Vagina (tissue), 2 donors: Measurements from ENCODE around the gene CATSPER2. TPM values are rescaled to one million over a fixed set of nuclear protein-coding genes. Genes with fewer than 3 reads are reported as not detected.
"Not testable (repeated sequence)": the region's sequence is repeated elsewhere in the genome, so short reads cannot be mapped to it uniquely, and the experiment has no call there.

ENCODE experiments used
- DNase-seq, 2 donors: peaks; one replicate each; pipeline ENCODE4 v3.0.0-alpha.2; 2017; ENCODE audit errors: extremely low spot score in 2 of 2
- H3K27ac ChIP-seq: fragments of 200-600 bp; sonication (generic); one replicate; pipeline ENCODE4 v1.5.1; 2019
- H3K27me3 ChIP-seq: fragments of 200-600 bp; sonication (generic); one replicate; pipeline ENCODE4 v1.5.1; 2019
- H3K36me3 ChIP-seq, 2 donors: fragments of 200-600 bp; sonication (generic); one replicate each; pipeline ENCODE4 v1.5.1; 2017 to 2019
- H3K4me1 ChIP-seq: fragments of 200-600 bp; sonication (generic); one replicate; pipeline ENCODE4 v1.5.1; 2019
- H3K4me3 ChIP-seq, 2 donors: fragments of 200-600 bp; sonication (generic); 1 replicate in 1 of 2; 2 replicates in 1 of 2; pipeline ENCODE4 v1.5.1; 2016 to 2019
- H3K9me3 ChIP-seq: fragments of 200-600 bp; sonication (generic); one replicate; pipeline ENCODE4 v1.5.1; 2019
- CTCF ChIP-seq, 3 experiments: fragments of 450-650 bp in 2 of 3; fragments of 200-600 bp in 1 of 3; sonication (generic) in 1 of 3; IDR thresholded peaks; one replicate each; pipeline ENCODE4 v1.5.1; 2017 to 2019; ENCODE audit warnings: antibody characterized with exemption in 3 of 3, mild to moderate bottlenecking in 2 of 3, moderate library complexity in 2 of 3
- POLR2A ChIP-seq, 2 donors: fragments of 450-650 bp; IDR thresholded peaks; one replicate each; pipeline ENCODE4 v1.6.1; 2017; ENCODE audit warnings: antibody characterized with exemption in 2 of 2, mild to moderate bottlenecking in 2 of 2, moderate library complexity in 2 of 2
- POLR2AphosphoS5 ChIP-seq, 2 donors: sonication (generic); formaldehyde crosslinking; IDR thresholded peaks; one replicate each; pipeline ENCODE4 v1.9.0; 2017; ENCODE audit warnings: antibody characterized with exemption in 2 of 2, mild to moderate bottlenecking in 2 of 2, low read depth in 1 of 2; ENCODE audit not compliant: insufficient read depth in 1 of 2
- intact Hi-C: fragments of 100-400 bp; cut with DNase I; formaldehyde crosslinking; loops from one replicate; pipeline ENCODE4 v1.15.1; 2023
- total RNA-seq: library from RNA; depleted of rRNA; stranded (reverse); fragments of >200 nt; gene quantifications from one replicate; pipeline ENCODE4 v1.2.3, GENCODE V29; 2016

CATSPER2 gene
- total RNA-seq, result 9.1 TPM

- Histone ChIP-seq H3K27me3 (no peaks in the 10 kb centered on the region), H3K27ac (no peak within 1 kb of the TSS), H3K9me3 (no peaks in the 10 kb centered on the region), H3K4me3 (no peak within 1 kb of the TSS), H3K36me3 (peaks cover 0 to 21% of the 10 kb centered on the region in 2 donors), H3K4me1 (no peaks in the 10 kb centered on the region)
- no peak for TF ChIP-seq POLR2A (IDR thresholded peaks at IDR 0.05)
- TF ChIP-seq CTCF (IDR thresholded peaks at IDR 0.05), result no peak
- TF ChIP-seq POLR2AphosphoS5 (IDR thresholded peaks at IDR 0.05; ENCODE audit: insufficient read depth in 1 of 2, low read depth in 1 of 2), result no peak
- intact Hi-C loops, result no loop called here
- DNase-seq, result no peak
These were observed at the start of gene CATSPER2 for GRCh38 chr15:43648649-43649429. CATSPER2 (minus strand) TSS chr15:43648844; CDS start chr15:43648061, 783 bp downstream.

GRCh38 chr15:43693148-43694022, 44.7 kb upstream of the CATSPER2 start, which contains the start of gene CKMT1A:
CKMT1A (plus strand) TSS chr15:43693859; CDS start chr15:43694051, 192 bp downstream.
- H3K9me3 ChIP-seq, H3K4me1 ChIP-seq, H3K36me3 ChIP-seq, H3K27ac ChIP-seq, H3K4me3 ChIP-seq, H3K27me3 ChIP-seq, intact Hi-C loops, DNase-seq: not testable (repeated sequence)

- DNase-seq, H3K4me1 ChIP-seq, H3K36me3 ChIP-seq, H3K4me3 ChIP-seq, H3K9me3 ChIP-seq, H3K27me3 ChIP-seq, H3K27ac ChIP-seq, intact Hi-C loops: not testable (repeated sequence)
These were observed 44.0 kb upstream of the CATSPER2 start for GRCh38 chr15:43692679-43693078.

GRCh38 chr15:43689604-43690301, 41.1 kb upstream of the CATSPER2 start:
- H3K27me3 ChIP-seq, H3K27ac ChIP-seq, H3K36me3 ChIP-seq, H3K4me3 ChIP-seq, H3K4me1 ChIP-seq, DNase-seq, intact Hi-C loops, H3K9me3 ChIP-seq: not testable (repeated sequence)

- H3K27me3 ChIP-seq, DNase-seq, H3K27ac ChIP-seq, H3K36me3 ChIP-seq, H3K9me3 ChIP-seq, H3K4me1 ChIP-seq, H3K4me3 ChIP-seq, intact Hi-C loops: not testable (repeated sequence)
These were observed 25.5 kb upstream of the CATSPER2 start for GRCh38 chr15:43674175-43674574.

GRCh38 chr15:43666177-43666576, 17.5 kb upstream of the CATSPER2 start:
- H3K27ac ChIP-seq, DNase-seq, H3K27me3 ChIP-seq, H3K4me1 ChIP-seq, H3K36me3 ChIP-seq, intact Hi-C loops, H3K4me3 ChIP-seq, H3K9me3 ChIP-seq: not testable (repeated sequence)

- H3K36me3 ChIP-seq, H3K4me3 ChIP-seq, DNase-seq, H3K9me3 ChIP-seq, H3K27ac ChIP-seq, H3K27me3 ChIP-seq, H3K4me1 ChIP-seq, intact Hi-C loops: not testable (repeated sequence)
These were observed 14.7 kb upstream of the CATSPER2 start for GRCh38 chr15:43663333-43663732.

GRCh38 chr15:43662293-43662692, 13.6 kb upstream of the CATSPER2 start:
- DNase-seq, H3K4me1 ChIP-seq, H3K9me3 ChIP-seq, H3K27me3 ChIP-seq, intact Hi-C loops, H3K27ac ChIP-seq, H3K4me3 ChIP-seq, H3K36me3 ChIP-seq: not testable (repeated sequence)

- intact Hi-C loops, H3K36me3 ChIP-seq, H3K4me3 ChIP-seq, H3K27me3 ChIP-seq, DNase-seq, H3K9me3 ChIP-seq, H3K27ac ChIP-seq, H3K4me1 ChIP-seq: not testable (repeated sequence)
These were observed 11.1 kb upstream of the CATSPER2 start for GRCh38 chr15:43659727-43660126.

- intact Hi-C loops, H3K27me3 ChIP-seq, DNase-seq, H3K4me3 ChIP-seq, H3K27ac ChIP-seq, H3K4me1 ChIP-seq, H3K9me3 ChIP-seq: not testable (repeated sequence)
- peaks cover 0 to 21% of the 10 kb centered on the region in 2 donors for H3K36me3 ChIP-seq
These were observed 834 bp upstream of the CATSPER2 start for GRCh38 chr15:43649430-43649926.

- DNase-seq, H3K4me1 ChIP-seq, H3K36me3 ChIP-seq, H3K9me3 ChIP-seq, H3K27me3 ChIP-seq, intact Hi-C loops, H3K27ac ChIP-seq, H3K4me3 ChIP-seq: not testable (repeated sequence)
These were observed 10.0 kb downstream of the CATSPER2 start for GRCh38 chr15:43638464-43639204.
